ENCODE results near the gene NHLRC2. TPM values are rescaled to one million over a fixed set of nuclear protein-coding genes. Genes with fewer than 3 reads are reported as not detected.

NHLRC2 gene
- total and polyA plus RNA-seq, 2 donors (not counting 3 experiments of a cell fraction or from before 2014, with no cell fraction given) = 5.2 to 28.2 TPM

DNA sequence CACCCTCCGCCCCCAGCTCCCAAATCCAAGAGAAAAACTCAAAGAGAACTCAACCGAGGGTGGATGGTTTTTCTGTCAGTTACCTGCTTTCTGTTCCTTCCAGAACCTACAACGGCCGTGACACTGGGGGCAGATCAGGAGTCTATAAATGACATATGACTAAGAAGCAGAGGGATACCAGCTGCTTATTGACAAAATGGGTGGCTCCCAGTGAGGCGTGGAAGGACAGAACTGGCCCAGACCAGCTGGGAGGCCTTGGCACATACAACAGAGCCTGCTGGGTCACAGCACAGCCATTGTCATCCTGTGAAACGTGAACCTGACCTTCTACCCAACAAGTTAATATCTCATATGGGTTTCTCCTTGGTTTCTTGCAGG lies 104.9 kb downstream of the NHLRC2 start:
- no peaks in the 10 kb centered on the region for H3K79me2 ChIP-seq (ENCODE audit: control insufficient read depth, insufficient read depth, low read length)
- H3K4me1 ChIP-seq (ENCODE audit: control insufficient read depth, extremely low read depth, insufficient read depth, low read length) = no peaks in the 10 kb centered on the region
- intact Hi-C loops (cut with micrococcal nuclease) (no loop called here), dilution Hi-C loops (cut with MboI; ENCODE audit: extremely low pct_ligation_motif_present, low sequenced_read_pairs) (no loop called here)
- H3K4me3 ChIP-seq (replicated peaks in 1 of 3; ENCODE audit: insufficient read depth in 1 of 3, low read depth in 1 of 3, low read length in 3 of 3) = no peak overlapping the region
- H3K36me3 ChIP-seq (ENCODE audit: control insufficient read depth in 2 of 2, extremely low read depth in 1 of 2, insufficient read depth in 2 of 2, low read length in 2 of 2) = no peaks in the 10 kb centered on the region
- no peak overlapping the region for H3K27ac ChIP-seq (ENCODE audit: insufficient read depth, low read depth, low read length)
- ChIA-PET CTCF (no interaction called here), POLR2A (interaction anchor here (0.6 kb wide), 1 partner anchor 46 kb away, joined by 4 read pairs; no protein-coding TSS in a partner anchor)
- FAIRE-seq = no peak
- H3K9me1 ChIP-seq (replicated peaks; ENCODE audit: control insufficient read depth, extremely low read depth, insufficient read depth, low read length) = no peaks in the 10 kb centered on the region
- no peaks in the 10 kb centered on the region for H4K20me1 ChIP-seq (replicated peaks; ENCODE audit: control insufficient read depth, extremely low read depth, insufficient read depth, low read length)
- no TSS peak for BruUV-seq (replicated peaks)
- no peaks in the 10 kb centered on the region for H3K27me3 ChIP-seq (ENCODE audit: control insufficient read depth in 2 of 2, insufficient read depth in 2 of 2, low read length in 2 of 2)
- H3K4me2 ChIP-seq (ENCODE audit: insufficient read depth, low read length) = no peak overlapping the region
- DNase-seq (ENCODE audit: low read depth, low spot score) = no peak
- no peak overlapping the region for H3K9ac ChIP-seq (replicated peaks; ENCODE audit: extremely low read depth, insufficient read depth, low read length)
- TF ChIP-seq FOS (IDR thresholded peaks at IDR 0.05; ENCODE audit: borderline replicate concordance, insufficient read depth, low read length) = no peak
- no peak for TF ChIP-seq POLR2AphosphoS5 (IDR thresholded peaks at IDR 0.05; ENCODE audit: insufficient read depth, low read depth, low read length)
- H2AFZ ChIP-seq (ENCODE audit: low read depth, low read length) = no peak overlapping the region
- H3K9me3 ChIP-seq (replicated peaks; ENCODE audit: control insufficient read depth, insufficient read depth, low read length) = no peaks in the 10 kb centered on the region

DNA sequence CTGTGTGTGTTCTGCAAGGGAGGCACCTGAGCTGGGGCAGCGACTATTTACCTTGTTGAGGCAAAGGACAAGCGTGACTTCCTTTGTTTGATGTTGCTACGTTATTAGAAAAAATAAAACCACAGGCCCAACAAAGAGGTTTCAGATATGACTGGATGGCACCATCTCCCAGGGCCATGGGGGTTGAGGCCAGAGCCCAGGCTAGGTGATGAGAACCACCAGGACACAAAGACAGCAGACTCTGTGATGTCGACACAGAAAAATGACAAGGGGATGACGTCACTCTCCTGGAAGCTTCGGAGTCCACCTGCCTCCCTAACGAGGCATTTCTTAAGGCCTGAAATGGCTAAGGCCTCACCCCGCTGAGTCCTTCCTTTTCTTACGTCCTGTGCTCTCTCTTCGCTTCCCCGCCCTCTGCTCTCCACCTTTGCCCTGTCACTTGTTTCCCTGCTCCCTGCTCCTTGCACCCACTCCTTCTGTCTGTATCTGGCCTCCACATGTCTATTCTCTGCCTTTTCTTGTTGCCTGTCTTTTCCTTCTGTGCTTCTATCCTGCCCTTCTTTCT lies 106.2 kb downstream of the NHLRC2 start:
- H3K9me1 ChIP-seq (replicated peaks; ENCODE audit: control insufficient read depth, extremely low read depth, insufficient read depth, low read length) = no peaks in the 10 kb centered on the region
- no peak overlapping the region for H3K9ac ChIP-seq (replicated peaks; ENCODE audit: extremely low read depth, insufficient read depth, low read length)
- no peak for DNase-seq (ENCODE audit: low read depth, low spot score)
- no peaks in the 10 kb centered on the region for H4K20me1 ChIP-seq (replicated peaks; ENCODE audit: control insufficient read depth, extremely low read depth, insufficient read depth, low read length)
- H2AFZ ChIP-seq (ENCODE audit: low read depth, low read length) = no peak overlapping the region
- ChIA-PET CTCF (no interaction called here), POLR2A (no interaction called here)
- no peaks in the 10 kb centered on the region for H3K36me3 ChIP-seq (ENCODE audit: control insufficient read depth in 2 of 2, extremely low read depth in 1 of 2, insufficient read depth in 2 of 2, low read length in 2 of 2)
- no peak overlapping the region for H3K4me2 ChIP-seq (ENCODE audit: insufficient read depth, low read length)
- no peaks in the 10 kb centered on the region for H3K4me1 ChIP-seq (ENCODE audit: control insufficient read depth, extremely low read depth, insufficient read depth, low read length)
- dilution Hi-C loops (cut with MboI; ENCODE audit: extremely low pct_ligation_motif_present, low sequenced_read_pairs) = no loop called here
- intact Hi-C loops (cut with micrococcal nuclease) = no loop called here
- H3K4me3 ChIP-seq (replicated peaks in 1 of 3; ENCODE audit: insufficient read depth in 1 of 3, low read depth in 1 of 3, low read length in 3 of 3) = no peak overlapping the region
- FAIRE-seq = no peak
- H3K79me2 ChIP-seq (ENCODE audit: control insufficient read depth, insufficient read depth, low read length) = no peaks in the 10 kb centered on the region
- BruUV-seq (replicated peaks) = no TSS peak
- H3K9me3 ChIP-seq (replicated peaks; ENCODE audit: control insufficient read depth, insufficient read depth, low read length) = no peaks in the 10 kb centered on the region
- TF ChIP-seq POLR2A (IDR thresholded peaks at IDR 0.05; ENCODE audit: low read depth, low read length) (no peak), MYC (IDR thresholded peaks at IDR 0.05; ENCODE audit: low read depth, low read length) (no peak), FOS (IDR thresholded peaks at IDR 0.05; ENCODE audit: borderline replicate concordance, insufficient read depth, low read length) (no peak), EZH2 (IDR thresholded peaks at IDR 0.05; ENCODE audit: borderline replicate concordance, low read depth, low read length, severe bottlenecking) (no peak), GATA2 (IDR thresholded peaks at IDR 0.05; ENCODE audit: insufficient read depth, insufficient read length, low read depth, low read length) (no peak), POLR2AphosphoS5 (IDR thresholded peaks at IDR 0.05; ENCODE audit: insufficient read depth, low read depth, low read length) (no peak), JUN (IDR thresholded peaks at IDR 0.05; ENCODE audit: borderline replicate concordance, insufficient read depth, insufficient read length, low read depth) (no peak)
- TF ChIP-seq, protein P1, sequence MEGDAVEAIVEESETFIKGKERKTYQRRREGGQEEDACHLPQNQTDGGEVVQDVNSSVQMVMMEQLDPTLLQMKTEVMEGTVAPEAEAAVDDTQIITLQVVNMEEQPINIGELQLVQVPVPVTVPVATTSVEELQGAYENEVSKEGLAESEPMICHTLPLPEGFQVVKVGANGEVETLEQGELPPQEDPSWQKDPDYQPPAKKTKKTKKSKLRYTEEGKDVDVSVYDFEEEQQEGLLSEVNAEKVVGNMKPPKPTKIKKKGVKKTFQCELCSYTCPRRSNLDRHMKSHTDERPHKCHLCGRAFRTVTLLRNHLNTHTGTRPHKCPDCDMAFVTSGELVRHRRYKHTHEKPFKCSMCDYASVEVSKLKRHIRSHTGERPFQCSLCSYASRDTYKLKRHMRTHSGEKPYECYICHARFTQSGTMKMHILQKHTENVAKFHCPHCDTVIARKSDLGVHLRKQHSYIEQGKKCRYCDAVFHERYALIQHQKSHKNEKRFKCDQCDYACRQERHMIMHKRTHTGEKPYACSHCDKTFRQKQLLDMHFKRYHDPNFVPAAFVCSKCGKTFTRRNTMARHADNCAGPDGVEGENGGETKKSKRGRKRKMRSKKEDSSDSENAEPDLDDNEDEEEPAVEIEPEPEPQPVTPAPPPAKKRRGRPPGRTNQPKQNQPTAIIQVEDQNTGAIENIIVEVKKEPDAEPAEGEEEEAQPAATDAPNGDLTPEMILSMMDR (IDR thresholded peaks at IDR 0.05; ENCODE audit: extremely low read depth in 1 of 2, insufficient read depth in 1 of 2, low read depth in 1 of 2, low read length in 2 of 2) = no peak
- TF ChIP-seq, protein P2, sequence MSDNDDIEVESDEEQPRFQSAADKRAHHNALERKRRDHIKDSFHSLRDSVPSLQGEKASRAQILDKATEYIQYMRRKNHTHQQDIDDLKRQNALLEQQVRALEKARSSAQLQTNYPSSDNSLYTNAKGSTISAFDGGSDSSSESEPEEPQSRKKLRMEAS (IDR thresholded peaks at IDR 0.05; ENCODE audit: insufficient read depth, insufficient read length) = no peak
- no peaks in the 10 kb centered on the region for H3K27me3 ChIP-seq (ENCODE audit: control insufficient read depth in 2 of 2, insufficient read depth in 2 of 2, low read length in 2 of 2)
- no peak overlapping the region for H3K27ac ChIP-seq (ENCODE audit: insufficient read depth, low read depth, low read length)

All from endothelial cell of umbilical vein (primary cell).